Omental fat pad (tissue), 4 donors: ENCODE measurements around the gene SOX1. TPM values are rescaled to one million over a fixed set of nuclear protein-coding genes. Genes with fewer than 3 reads are reported as not detected.

Experiments
- ATAC-seq: fragments of 150-250 bp; one replicate; pipeline ENCODE4 v1.9.1; 2016; ENCODE audit warnings: mild to moderate bottlenecking, moderate library complexity; ENCODE audit not compliant: low FRiP score
- DNase-seq: peaks from one replicate; pipeline ENCODE4 v3.0.0-alpha.2; 2019; ENCODE audit warnings: low spot score
- total RNA-seq, 4 donors: library from RNA; depleted of rRNA; stranded (reverse); fragments of >200 nt; gene quantifications; one replicate each; pipeline ENCODE4 v1.1.0, GENCODE V29; 2016
- TF ChIP-seq, protein P1 (sequence below), 3 donors: fragments of 450-650 bp; IDR thresholded peaks; one replicate each; pipeline ENCODE4 v1.5.1; 2016 to 2017; ENCODE audit warnings: antibody characterized with exemption in 3 of 3, mild to moderate bottlenecking in 3 of 3, moderate library complexity in 2 of 3

SOX1 gene
- total RNA-seq, 4 donors from 2014 or later, result not detected

DNA sequence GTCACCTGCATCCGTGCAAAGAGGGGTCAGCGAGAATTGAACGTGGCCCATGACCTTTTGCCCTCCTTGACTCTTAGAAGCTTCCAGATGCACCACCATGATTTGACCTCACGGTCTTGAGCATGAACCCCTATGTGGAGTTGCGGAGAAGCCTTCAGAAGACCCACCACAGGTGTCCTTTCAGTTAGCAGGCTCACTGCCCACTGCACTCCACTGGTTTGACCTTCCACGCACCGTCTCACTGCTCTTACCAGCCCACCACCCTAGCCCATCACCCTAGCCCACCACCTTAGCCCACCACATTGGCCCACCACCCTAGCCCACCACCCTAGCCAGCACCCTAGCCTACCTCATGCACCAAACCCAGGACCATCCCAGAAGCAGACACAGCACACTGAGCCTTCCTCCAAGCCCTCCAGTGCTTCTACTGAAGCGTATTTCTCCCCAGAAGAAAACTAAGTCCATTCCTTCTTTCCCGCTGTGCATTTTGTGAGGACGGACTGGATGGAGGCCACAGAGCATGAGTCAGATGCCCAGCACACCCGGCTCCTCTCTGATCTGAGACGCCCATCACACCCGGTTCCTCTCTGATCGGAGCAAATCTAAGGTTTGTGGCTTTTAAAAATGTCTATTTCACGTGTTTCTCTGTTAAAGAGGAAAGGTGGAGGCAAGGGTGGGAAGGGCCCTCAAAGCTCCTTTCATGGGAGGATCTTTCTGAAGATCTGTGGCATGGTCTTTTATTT, 45.8 kb downstream of the SOX1 start:
- ATAC-seq, result no peak
- TF ChIP-seq, protein P1, sequence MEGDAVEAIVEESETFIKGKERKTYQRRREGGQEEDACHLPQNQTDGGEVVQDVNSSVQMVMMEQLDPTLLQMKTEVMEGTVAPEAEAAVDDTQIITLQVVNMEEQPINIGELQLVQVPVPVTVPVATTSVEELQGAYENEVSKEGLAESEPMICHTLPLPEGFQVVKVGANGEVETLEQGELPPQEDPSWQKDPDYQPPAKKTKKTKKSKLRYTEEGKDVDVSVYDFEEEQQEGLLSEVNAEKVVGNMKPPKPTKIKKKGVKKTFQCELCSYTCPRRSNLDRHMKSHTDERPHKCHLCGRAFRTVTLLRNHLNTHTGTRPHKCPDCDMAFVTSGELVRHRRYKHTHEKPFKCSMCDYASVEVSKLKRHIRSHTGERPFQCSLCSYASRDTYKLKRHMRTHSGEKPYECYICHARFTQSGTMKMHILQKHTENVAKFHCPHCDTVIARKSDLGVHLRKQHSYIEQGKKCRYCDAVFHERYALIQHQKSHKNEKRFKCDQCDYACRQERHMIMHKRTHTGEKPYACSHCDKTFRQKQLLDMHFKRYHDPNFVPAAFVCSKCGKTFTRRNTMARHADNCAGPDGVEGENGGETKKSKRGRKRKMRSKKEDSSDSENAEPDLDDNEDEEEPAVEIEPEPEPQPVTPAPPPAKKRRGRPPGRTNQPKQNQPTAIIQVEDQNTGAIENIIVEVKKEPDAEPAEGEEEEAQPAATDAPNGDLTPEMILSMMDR (IDR thresholded peaks at IDR 0.05), result no peak

DNA sequence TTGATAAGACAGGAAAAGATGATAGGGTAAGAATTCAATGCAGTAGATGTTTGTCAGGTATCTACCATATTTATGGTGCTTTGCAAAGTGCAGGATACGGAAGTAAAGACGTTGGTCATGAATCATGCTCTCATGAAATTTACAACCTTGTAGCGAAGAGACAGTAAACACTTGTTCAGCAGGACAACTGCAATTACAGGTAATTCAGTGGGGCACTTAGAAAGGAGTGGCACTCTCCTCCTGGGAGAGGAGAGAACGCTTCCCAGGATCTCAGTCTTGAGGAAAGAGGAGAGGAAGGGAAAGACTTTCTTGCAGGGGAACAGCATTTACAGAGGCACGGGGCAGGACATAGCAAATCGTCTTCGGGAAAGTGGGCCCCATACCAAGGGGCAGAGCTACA, 46.4 kb downstream of the SOX1 start:
- ATAC-seq (no peak), DNase-seq (no peak)
- TF ChIP-seq, protein P1 (IDR thresholded peaks at IDR 0.05), result no peak

More for the DNA sequence above, 45.8 kb downstream of the SOX1 start:
- no peak for DNase-seq

DNA sequence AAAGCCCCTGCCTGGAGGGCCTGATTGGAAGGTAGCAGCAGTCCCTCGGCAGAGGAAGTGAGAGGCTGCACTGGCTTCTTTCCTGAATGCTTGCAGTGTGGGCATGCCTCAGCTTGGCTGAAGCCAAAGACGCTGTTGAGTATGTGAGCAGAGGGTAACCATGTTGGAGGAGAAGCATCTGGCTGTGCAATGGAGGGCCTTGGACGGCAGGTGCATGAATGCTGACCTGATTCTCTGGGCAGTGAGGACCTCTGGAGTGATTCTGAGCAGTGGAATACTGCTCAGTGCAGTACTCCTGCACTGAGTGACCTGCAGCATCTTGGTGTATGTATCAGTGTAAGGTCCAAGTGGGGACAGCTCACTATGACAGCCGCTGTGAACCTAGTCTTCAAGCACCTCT, 46.9 kb downstream of the SOX1 start:
- DNase-seq (no peak), ATAC-seq (no peak)
- TF ChIP-seq, protein P1 (IDR thresholded peaks at IDR 0.05), result no peak

DNA sequence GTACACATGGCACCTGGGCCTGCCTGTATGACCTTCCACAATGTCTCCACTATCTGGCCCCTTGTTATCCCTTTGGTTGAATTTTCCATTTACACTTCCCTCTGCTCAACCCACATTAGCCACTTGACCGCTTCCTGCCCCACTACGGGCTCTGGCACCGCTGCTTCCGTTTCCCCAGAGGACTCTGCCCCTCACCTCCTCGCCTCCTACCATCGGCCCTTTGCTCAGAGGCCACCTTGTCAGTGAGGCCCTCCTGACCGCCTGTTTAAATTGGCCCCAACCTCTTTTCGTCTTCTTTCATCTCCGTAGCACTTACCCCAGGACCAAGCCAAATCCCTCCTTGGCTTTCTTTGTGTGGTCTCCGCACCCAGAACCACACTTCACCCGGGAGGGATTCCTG, 47.4 kb downstream of the SOX1 start:
- DNase-seq (no peak), ATAC-seq (no peak)
- TF ChIP-seq, protein P1 (IDR thresholded peaks at IDR 0.05), result no peak

DNA sequence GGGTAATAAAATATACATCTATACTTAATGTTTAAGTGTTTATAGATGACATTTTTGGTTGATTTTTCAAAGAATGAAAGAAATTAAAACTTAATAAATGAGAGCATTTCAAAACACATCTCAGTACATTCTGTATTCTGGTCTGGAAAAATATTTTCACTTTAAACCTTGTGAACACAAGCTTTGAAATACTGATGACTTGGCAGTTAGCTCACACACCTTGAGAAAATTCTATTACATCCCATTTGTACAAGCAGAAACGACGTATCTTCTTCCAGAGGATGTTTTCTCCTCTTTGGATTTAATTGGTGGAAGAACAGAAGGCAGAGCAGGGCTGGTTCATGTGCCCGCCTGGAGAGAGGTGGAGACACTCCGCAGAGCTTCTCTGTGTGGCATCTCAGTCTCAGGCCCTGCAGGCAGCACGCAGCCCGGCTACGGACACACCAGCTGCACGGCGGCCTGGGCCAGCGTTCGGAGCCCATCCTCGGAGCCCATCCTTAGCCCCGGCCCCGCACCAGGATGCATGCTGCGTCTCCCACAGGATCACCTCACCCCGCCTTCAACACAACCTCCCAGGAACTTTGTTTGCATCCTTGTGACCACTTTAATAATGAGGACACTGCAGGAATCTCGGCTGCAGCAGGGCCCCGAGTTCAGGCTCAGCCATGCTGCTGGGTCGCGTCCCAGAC, 48.6 kb downstream of the SOX1 start:
- TF ChIP-seq, protein P1 (IDR thresholded peaks at IDR 0.05), result no peak
- ATAC-seq (no peak), DNase-seq (no peak)

DNA sequence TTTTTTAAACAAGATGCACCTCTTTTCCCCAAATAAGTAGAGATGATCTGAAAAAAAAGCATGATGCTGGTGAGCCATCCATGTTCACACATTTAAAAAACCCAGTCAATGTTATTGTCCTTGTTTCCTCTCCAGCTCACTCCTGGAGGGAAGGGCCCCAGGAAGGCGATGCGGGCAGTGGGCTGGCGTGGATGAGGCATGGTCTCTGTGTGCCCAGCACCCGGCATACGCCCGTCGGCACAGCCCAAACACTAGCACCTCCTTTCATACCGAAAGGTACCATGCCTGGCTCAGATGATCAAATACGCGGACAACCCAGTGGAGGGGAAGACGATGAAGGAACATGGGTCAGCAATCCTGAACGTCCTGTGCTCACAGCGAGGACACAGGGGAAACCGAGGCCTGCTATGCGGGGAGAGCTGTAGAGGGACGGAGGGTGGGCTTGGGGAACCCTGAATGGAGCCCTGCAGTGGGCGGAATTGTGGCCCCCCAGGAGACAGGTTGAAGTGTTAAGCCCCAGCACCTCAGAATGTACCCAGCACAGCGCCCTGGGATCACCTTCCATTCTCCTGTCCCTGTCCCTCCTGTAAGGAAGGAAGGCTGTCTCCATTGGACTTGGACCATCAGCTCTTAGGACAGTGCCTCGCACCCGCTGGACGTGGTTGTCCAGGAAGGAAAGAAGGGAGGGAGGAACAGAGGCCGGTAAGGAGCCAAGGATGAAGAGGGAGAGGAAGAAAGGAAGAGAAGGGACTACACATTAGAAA, 49.4 kb downstream of the SOX1 start:
- ATAC-seq (no peak), DNase-seq (no peak)

More for the DNA sequence above, 49.4 kb downstream of the SOX1 start:
- TF ChIP-seq, protein P1 (IDR thresholded peaks at IDR 0.05), result no peak
